ENCODE results near the gene RNF34. TPM values are rescaled to one million over a fixed set of nuclear protein-coding genes. Genes with fewer than 3 reads are reported as not detected.

Gene RNF34
- total RNA-seq, 1 donor from 2014 or later, result 114 TPM

DNA sequence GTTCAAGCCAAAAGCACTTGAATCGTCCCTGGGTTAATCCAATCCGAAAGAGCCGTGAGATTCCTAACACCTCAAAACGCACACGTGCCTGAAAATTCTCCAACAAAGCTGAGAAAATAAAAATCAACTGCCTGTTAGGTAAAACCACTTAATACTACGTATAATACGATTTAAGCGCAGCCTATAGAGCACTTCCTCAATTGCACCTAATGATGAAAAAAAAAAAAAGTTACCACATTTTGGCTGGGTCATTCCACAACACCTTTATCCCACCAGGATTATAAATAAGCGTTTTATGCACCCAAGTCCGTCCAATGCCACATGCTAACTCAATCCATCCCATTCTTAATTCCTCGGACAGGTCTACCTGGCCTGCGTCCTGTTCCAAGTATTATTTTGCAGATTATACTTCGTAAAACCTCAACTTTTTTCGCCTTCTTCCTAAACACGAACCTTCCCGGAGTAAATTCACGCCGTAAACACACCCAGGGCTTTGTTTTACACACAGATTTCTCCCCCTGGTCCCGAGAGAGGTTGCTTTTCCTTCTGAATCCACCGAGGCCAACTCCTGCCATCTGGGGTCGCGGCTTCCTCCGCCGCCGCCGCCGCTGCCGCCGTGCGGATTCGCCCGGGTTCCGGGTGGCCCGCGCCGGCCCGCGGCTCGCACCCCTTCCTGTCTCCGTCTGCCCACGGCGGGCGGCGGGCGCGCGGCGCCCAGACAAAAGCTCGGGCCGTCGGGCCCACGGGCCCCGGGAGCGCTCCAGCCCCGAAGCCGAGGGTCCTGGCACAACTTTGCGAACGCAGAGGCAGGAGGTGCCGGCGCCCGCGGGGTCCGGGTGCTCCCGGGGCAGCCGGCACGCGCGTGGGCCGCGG lies 66.2 kb downstream of the RNF34 start:
- DNase-seq (ENCODE audit: low read depth in 2 of 2), result peak in 1 of 2 donors; percentile 29

DNA sequence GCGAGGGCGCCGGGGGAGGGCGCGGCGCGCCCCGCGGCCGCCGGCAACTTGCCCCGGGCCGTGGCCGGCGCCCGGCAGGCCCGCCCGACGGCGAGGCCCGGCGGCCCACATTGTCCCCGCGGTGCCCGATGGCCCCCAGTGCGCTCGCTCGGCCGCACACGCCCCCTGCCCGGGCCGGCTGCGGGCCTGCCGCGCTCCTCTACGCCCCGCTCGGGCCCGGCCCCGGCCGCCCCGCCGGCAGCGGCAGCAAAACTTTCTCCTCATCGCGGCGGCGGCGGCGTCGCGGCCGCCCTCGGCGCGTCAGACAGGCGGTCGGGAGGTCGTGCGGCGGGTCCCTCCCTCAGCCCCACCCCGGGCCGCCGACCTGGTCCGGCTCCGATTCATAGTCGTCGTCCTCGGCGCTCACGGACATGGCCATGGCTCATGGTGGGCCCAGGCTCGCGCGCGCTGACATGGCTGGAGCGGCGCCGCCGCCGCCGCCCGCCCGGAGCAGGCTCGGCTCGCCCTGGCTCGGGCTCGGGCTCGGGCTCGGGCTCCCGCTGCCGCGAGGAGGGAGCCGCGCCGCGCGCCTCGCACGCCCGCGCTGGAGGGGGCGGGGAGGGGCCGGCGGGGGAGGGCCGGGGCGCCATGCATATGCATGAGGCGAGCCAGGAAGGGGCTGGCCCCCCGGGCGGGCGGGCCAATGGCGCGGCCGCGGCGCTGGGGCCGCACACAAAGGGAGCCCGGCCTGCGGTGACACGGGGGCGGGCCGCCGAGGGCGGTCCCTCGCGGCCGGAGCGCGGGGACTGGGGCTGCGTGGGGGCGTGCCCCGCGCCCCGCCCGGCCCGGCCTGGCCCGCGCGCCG lies 67.1 kb downstream of the RNF34 start:
- peak; percentile 68 to 92 for DNase-seq (ENCODE audit: low read depth in 2 of 2)

DNA sequence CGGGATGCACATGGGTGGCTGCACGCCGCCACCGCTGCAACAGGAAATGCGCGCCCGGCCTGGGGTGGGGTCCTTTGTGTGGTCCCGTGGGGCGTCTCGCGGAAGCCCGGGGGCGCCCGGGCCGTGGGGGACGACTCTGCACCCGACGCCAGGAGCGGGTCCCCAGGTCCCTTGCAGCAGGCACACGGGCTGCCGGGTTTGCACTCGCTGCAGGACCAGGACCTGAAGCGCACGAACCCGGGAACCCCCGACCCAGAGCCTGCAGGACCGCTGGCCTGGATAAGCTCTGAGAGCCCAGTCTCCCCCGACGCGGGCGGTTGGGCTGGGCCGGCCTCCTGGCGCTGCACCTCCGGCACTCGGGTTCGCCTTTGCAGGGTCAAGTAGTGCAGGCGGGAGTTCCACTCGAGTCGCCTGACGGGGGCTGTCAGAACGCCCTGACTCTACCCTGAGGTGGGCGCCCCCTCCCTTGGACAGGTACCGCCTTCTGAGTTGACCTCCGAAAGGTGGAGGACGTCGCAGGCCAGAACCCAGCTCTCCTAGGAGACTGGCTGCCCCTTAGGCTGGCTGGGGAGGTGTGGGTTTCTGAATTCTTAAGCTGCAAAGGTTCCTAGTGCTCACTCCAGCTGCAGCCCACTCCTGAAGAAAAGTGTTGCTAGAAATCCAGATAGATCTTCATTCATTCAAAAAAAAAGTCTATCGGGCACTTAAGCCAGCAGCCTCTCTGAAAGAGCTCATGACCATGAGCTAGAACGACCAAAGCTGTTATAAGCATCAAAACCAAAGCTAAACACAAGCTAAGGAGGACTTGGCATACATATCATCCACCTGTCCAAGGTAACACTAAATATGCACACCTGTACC lies 68.0 kb downstream of the RNF34 start:
- peak in 1 of 2 donors; percentile 26 for DNase-seq (ENCODE audit: low read depth in 2 of 2)

DNA sequence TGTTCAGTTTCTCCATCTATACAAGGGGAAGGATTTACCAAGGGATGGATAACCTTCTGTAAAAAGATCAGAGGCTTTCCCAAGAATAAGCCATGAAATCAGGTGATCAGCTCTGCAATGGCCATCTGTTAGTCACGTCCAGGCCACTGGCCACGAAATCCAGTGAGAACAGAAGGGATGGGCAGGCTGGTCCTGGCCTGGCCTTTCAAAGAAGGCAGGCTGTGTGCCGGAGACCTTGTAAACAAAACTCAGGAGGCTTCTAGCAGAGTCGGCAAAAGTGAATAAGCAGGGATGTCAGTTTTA lies 68.5 kb downstream of the RNF34 start:
- no peak for DNase-seq (ENCODE audit: low read depth in 2 of 2)

DNA sequence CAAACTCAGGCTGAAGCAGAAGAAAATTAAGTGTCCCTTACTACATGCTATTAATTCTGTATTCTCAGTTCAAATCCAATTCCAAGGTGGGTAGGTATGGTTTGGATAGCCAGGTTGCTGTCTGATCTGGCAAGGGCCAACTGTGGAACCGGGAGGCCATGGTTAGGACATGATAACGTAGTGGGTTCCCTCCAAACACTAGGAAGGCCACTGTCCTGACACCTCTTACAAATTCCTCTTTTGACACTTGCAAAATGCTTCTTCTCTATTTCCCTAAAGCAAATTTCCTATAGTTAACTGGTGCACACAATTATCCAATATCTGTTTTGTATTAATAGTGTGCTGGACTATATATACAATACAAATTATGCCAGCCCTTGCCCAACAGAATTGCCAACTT lies 70.8 kb downstream of the RNF34 start:
- DNase-seq (ENCODE audit: low read depth in 2 of 2), result no peak

DNA sequence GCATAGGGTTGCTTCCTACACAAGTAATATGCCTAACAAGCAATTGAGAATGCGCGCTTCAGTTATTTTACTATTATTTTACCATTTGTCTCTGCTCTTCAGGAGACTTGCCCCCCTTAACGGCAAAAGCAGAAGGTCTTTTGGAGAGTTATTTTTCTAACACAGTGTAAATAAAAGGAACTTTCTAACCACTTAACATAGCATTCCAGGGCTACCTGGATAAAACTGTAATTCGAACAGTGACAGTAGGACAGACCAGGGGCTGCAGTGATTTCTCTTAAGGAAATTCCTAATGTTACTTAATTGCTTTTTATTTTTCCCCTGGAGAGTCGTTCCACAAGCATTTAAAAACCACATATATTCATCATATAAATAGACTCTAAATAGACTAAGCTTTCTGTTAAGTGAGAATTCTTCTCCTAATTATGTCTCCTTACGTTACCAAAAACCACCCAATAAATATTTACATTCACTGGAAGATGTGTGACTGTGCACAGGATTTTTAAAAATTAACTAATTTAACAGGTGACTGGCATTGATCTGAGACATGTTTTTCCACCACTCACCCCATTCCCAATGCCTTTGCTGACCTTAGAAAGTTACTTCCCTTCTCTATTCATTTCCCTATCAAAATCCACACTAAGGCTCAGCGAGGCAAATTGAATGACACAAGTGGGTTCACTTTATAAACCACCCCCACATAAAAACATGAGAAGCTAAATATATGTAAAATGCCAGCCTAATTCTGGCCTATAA lies 72.4 kb downstream of the RNF34 start:
- DNase-seq (ENCODE audit: low read depth in 2 of 2), result no peak

Other genes starting within 250 kb of the RNF34 start
- 81.9 and 208 TPM in 2 replicates for gene P2RX4, start 190.0 kb upstream of the RNF34 start, total RNA-seq
- 21.3 and 26.9 TPM in 2 replicates for gene CAMKK2, start 103.4 kb upstream of the RNF34 start, total RNA-seq
- 115 and 124 TPM in 2 replicates for gene ANAPC5, start 47.7 kb upstream of the RNF34 start, total RNA-seq
- 19.8 and 24.0 TPM in 2 replicates for gene KDM2B, start 180.9 kb downstream of the RNF34 start, total RNA-seq
- gene ORAI1, start 226.4 kb downstream of the RNF34 start, total RNA-seq, result 8.1 and 14.7 TPM in 2 replicates